SK-N-SH (cell line): Measurements from ENCODE around the gene NCAM2. TPM values are rescaled to one million over a fixed set of nuclear protein-coding genes. Genes with fewer than 3 reads are reported as not detected.

Source experiments
- CTCF ChIA-PET: fragments of 300-600, 350-600 bp; formaldehyde crosslinking; extraction: SDS; loops from one replicate; lab custom pipeline; 2021; lab: Yijun Ruan, JAX
- POLR2A ChIA-PET: fragments of 350-600 bp; sonication (Branson Sonifier 250); formaldehyde crosslinking; extraction: SDS; loops from one replicate; lab custom pipeline; 2020; ENCODE audit warnings: antibody characterized with exemption, inconsistent platforms; lab: Yijun Ruan, JAX
- DNase-seq: peaks from one replicate; pipeline ENCODE4 v3.0.0; 2012
- H2AFZ ChIP-seq: fragments of 200-600 bp; sonication (generic); 2 replicates; pipeline ENCODE4 v1.8.1; 2016; ENCODE audit warnings: antibody characterized with exemption, mild to moderate bottlenecking, low read depth
- H3F3A ChIP-seq: fragments of 200-600 bp; sonication (generic); replicated peaks from 2 replicates; pipeline ENCODE3; 2016; ENCODE audit warnings: antibody characterized with exemption, mild to moderate bottlenecking; ENCODE audit not compliant: insufficient read depth
- H3K27ac ChIP-seq, 2 experiments: fragments of 200-500 bp in 1 of 2; fragments of 200-600 bp in 1 of 2; sonication (Bioruptor generic) in 1 of 2; sonication (generic), shearing (Covaris generic) in 1 of 2; 2 replicates each; pipeline versions ENCODE4 v1.5.1 to v1.6.1; 2014 to 2016; ENCODE audit warnings: low read depth in 2 of 2, inconsistent platforms in 1 of 2, low read length in 1 of 2, mild to moderate bottlenecking in 1 of 2, mixed read lengths in 1 of 2
- H3K27me3 ChIP-seq: fragments of 200-600 bp; sonication (generic), shearing (Covaris generic); 2 replicates; pipeline ENCODE4 v1.6.1; 2016; ENCODE audit warnings: mixed run types; ENCODE audit not compliant: insufficient read depth
- H3K36me3 ChIP-seq, 2 experiments: fragments of 200-500 bp in 1 of 2; fragments of 200-600 bp in 1 of 2; sonication (Bioruptor generic) in 1 of 2; sonication (generic) in 1 of 2; replicated peaks in 1 of 2; 2 replicates each; pipeline versions ENCODE3 to v1.5.1; 2014 to 2016; ENCODE audit warnings: low read length in 1 of 2, mild to moderate bottlenecking in 1 of 2; ENCODE audit not compliant: insufficient read depth in 2 of 2, control insufficient read depth in 1 of 2
- H3K4me1 ChIP-seq, 2 experiments: fragments of 200-500 bp in 1 of 2; fragments of 200-600 bp in 1 of 2; sonication (Bioruptor generic) in 1 of 2; sonication (generic), shearing (Covaris generic) in 1 of 2; 2 replicates each; pipeline versions ENCODE4 v1.5.1 to v1.6.1; 2014 to 2016; ENCODE audit warnings: low read depth in 1 of 2, low read length in 1 of 2, mixed run types in 1 of 2; ENCODE audit not compliant: insufficient read depth in 2 of 2, control insufficient read depth in 1 of 2
- H3K4me2 ChIP-seq: fragments of 200-600 bp; sonication (generic), shearing (Covaris generic); 2 replicates; pipeline ENCODE4 v1.6.1; 2017; ENCODE audit warnings: mixed run types
- H3K4me3 ChIP-seq, 2 experiments: fragments of 200-500 bp in 1 of 2; fragments of 200-600 bp in 1 of 2; sonication (Bioruptor generic) in 1 of 2; sonication (generic), shearing (Covaris generic) in 1 of 2; 2 replicates each; pipeline versions ENCODE4 v1.5.1 to v1.8.1; 2014 to 2016; ENCODE audit warnings: low read depth in 2 of 2, inconsistent platforms in 1 of 2, low read length in 1 of 2, mild to moderate bottlenecking in 1 of 2, mixed read lengths in 1 of 2, moderate library complexity in 1 of 2
- H3K79me2 ChIP-seq: fragments of 200-600 bp; sonication (generic); 2 replicates; pipeline ENCODE4 v1.8.1; 2017; ENCODE audit warnings: mild to moderate bottlenecking; ENCODE audit not compliant: insufficient read depth
- H3K9ac ChIP-seq: fragments of 200-600 bp; sonication (generic); 2 replicates; pipeline ENCODE4 v1.6.1; 2017; ENCODE audit warnings: mixed run types
- H3K9me2 ChIP-seq: fragments of 200-600 bp; sonication (generic); 2 replicates; pipeline ENCODE4 v1.6.1; 2017; ENCODE audit warnings: mixed run types
- H3K9me3 ChIP-seq: fragments of 200-600 bp; sonication (generic); 2 replicates; pipeline ENCODE4 v1.6.1; 2017; ENCODE audit warnings: mixed run types, mild to moderate bottlenecking, moderate library complexity
- H4K20me1 ChIP-seq: fragments of 200-600 bp; sonication (generic); 2 replicates; pipeline ENCODE4 v1.6.1; 2017; ENCODE audit warnings: mild to moderate bottlenecking, mixed run types; ENCODE audit not compliant: insufficient read depth
- CHD2 ChIP-seq: fragments of 150-350 bp; IDR thresholded peaks from 2 replicates; pipeline ENCODE4 v1.6.1; 2018; ENCODE audit warnings: low read length; ENCODE audit not compliant: partially characterized antibody
- CTCF ChIP-seq: fragments of 200-600 bp; sonication (generic); IDR thresholded peaks from 2 replicates; pipeline ENCODE4 v1.6.1; 2017; ENCODE audit warnings: antibody characterized with exemption, mild to moderate bottlenecking, moderate library complexity
- EP300 ChIP-seq, 2 experiments: IDR thresholded peaks; 2 replicates each; pipeline versions ENCODE4 v1.4.0 to v1.6.1; 2012; ENCODE audit warnings: borderline replicate concordance in 1 of 2, low read depth in 1 of 2, low read length in 1 of 2
- FOSL2 ChIP-seq: IDR thresholded peaks from 2 replicates; pipeline ENCODE4 v1.4.0; 2012; ENCODE audit warnings: low read depth, mild to moderate bottlenecking, moderate library complexity, borderline replicate concordance
- FOXJ3 ChIP-seq: sonication (generic); formaldehyde crosslinking; IDR thresholded peaks from 2 replicates; pipeline ENCODE4 v1.5.1; 2020; ENCODE audit warnings: mild to moderate bottlenecking, missing genetic modification reagents
- GABPA ChIP-seq: IDR thresholded peaks from 2 replicates; pipeline ENCODE4 v1.4.0; 2012; ENCODE audit warnings: low read depth, mild to moderate bottlenecking
- GATA2 ChIP-seq: sonication (generic); formaldehyde crosslinking; IDR thresholded peaks from 2 replicates; pipeline ENCODE4 v1.5.0; 2020; ENCODE audit warnings: mild to moderate bottlenecking, missing genetic modification reagents
- MAX ChIP-seq: IDR thresholded peaks from 2 replicates; pipeline ENCODE4 v1.4.0; 2012; ENCODE audit warnings: low read depth
- MEF2A ChIP-seq: IDR thresholded peaks from 2 replicates; pipeline ENCODE4 v1.4.0; 2012; ENCODE audit warnings: low read depth, borderline replicate concordance
- NRF1 ChIP-seq: IDR thresholded peaks from 2 replicates; pipeline ENCODE4 v1.6.1; 2012; ENCODE audit warnings: low read depth, mild to moderate bottlenecking, low read length
- RAD21 ChIP-seq: IDR thresholded peaks from 2 replicates; pipeline ENCODE4 v1.6.1; 2012; ENCODE audit warnings: mild to moderate bottlenecking, low read length
- RFX5 ChIP-seq: IDR thresholded peaks from 2 replicates; pipeline ENCODE4 v1.6.1; 2012; ENCODE audit warnings: mild to moderate bottlenecking, improper control_type of control experiment, low read length
- RXRA ChIP-seq: IDR thresholded peaks from 2 replicates; pipeline ENCODE4 v1.4.0; 2012; ENCODE audit warnings: low read depth, mild to moderate bottlenecking, borderline replicate concordance
- TAF1 ChIP-seq: IDR thresholded peaks from 2 replicates; pipeline ENCODE4 v1.6.1; 2012; ENCODE audit warnings: low read depth, mild to moderate bottlenecking, low read length, moderate library complexity, borderline replicate concordance
- TCF12 ChIP-seq: IDR thresholded peaks from 2 replicates; pipeline ENCODE4 v1.4.0; 2012
- TEAD4 ChIP-seq: IDR thresholded peaks from 2 replicates; pipeline ENCODE4 v1.4.0; 2012; ENCODE audit warnings: mild to moderate bottlenecking, borderline replicate concordance; ENCODE audit not compliant: insufficient read depth
- USF1 ChIP-seq: IDR thresholded peaks from 2 replicates; pipeline ENCODE4 v1.4.0; 2012; ENCODE audit warnings: low read depth, borderline replicate concordance
- YY1 ChIP-seq: IDR thresholded peaks from 2 replicates; pipeline ENCODE4 v1.4.0; 2012; ENCODE audit warnings: low read depth, mild to moderate bottlenecking
- WGBS: methylation state at CpG from one replicate; pipeline ENCODE4 v1.1.6; 2017; ENCODE audit warnings: low lambda C conversion rate; 5-methylcytosine and 5-hydroxymethylcytosine counted together
- polyA plus RNA-seq, 3 experiments: library from polyadenylated mRNA; depleted of rRNA; stranded (reverse); fragments of >200 nt; gene quantifications; 2 replicates each; pipeline ENCODE4 v1.2.3, GENCODE V29; 2012

NCAM2 gene
- polyA plus RNA-seq, 1 of the 3 experiments (the other 2 are of a cell fraction): 2.1 TPM

- POLR2A ChIA-PET: no interaction called here
- Histone ChIP-seq H3K9me3 (peaks cover 9% of the 10 kb centered on the region; the same call in 1 of the 2 replicates), H3K4me3 (no peak overlapping the region), H3K27me3 (no peaks in the 10 kb centered on the region), H2AFZ (no peak overlapping the region), H3K79me2 (no peaks in the 10 kb centered on the region), H3K4me2 (no peak overlapping the region), H3K27ac (no peak overlapping the region), H3K9me2 (no peaks in the 10 kb centered on the region), H3K9ac (no peak overlapping the region), H3K4me1 (no peaks in the 10 kb centered on the region), H3K36me3 (no peaks in the 10 kb centered on the region), H3F3A (no peaks in the 10 kb centered on the region), H4K20me1 (no peaks in the 10 kb centered on the region)
- DNase-seq: no peak
- 77% methylated on average over 2 of the region's 2 CpGs for WGBS
- CTCF ChIA-PET: no interaction called here
- TF ChIP-seq CTCF: no peak
- TF ChIP-seq TCF12: no peak
- TF ChIP-seq GABPA: no peak
- TF ChIP-seq MEF2A: no peak
Observed at GRCh38 chr21:21341041-21341440, 342.8 kb downstream of the NCAM2 start.

GRCh38 chr21:21345296-21345695 is 347.1 kb downstream of the NCAM2 start:
- WGBS: 7% methylated on average over 1 of the region's 1 CpG

More at GRCh38 chr21:21345296-21345695, 347.1 kb downstream of the NCAM2 start:
- Histone ChIP-seq H3K9me3 (peaks cover 20% of the 10 kb centered on the region; the same call in 1 of the 2 replicates), H3K9me2 (no peaks in the 10 kb centered on the region), H3K9ac (no peak overlapping the region), H3K4me2 (no peak overlapping the region), H3K4me1 (no peaks in the 10 kb centered on the region), H3K4me3 (no peak overlapping the region), H3K27ac (no peak overlapping the region), H4K20me1 (no peaks in the 10 kb centered on the region), H3K27me3 (no peaks in the 10 kb centered on the region), H3K79me2 (no peaks in the 10 kb centered on the region), H3F3A (no peaks in the 10 kb centered on the region), H2AFZ (no peak overlapping the region), H3K36me3 (no peaks in the 10 kb centered on the region)
- ChIA-PET POLR2A (no interaction called here), CTCF (no interaction called here)
- no peak for DNase-seq
- no peak for TF ChIP-seq TAF1
- no peak for TF ChIP-seq FOXJ3 (CRISPR knock-in tag)
- TF ChIP-seq TEAD4: no peak
- TF ChIP-seq EP300 (IDR thresholded peaks at IDR 0.05; ENCODE audit: borderline replicate concordance in 1 of 2, low read depth in 1 of 2, low read length in 1 of 2): no peak
- no peak for TF ChIP-seq YY1
- no peak for TF ChIP-seq CTCF
- no peak for TF ChIP-seq MEF2A
- TF ChIP-seq TCF12: no peak
- TF ChIP-seq RXRA: no peak
- TF ChIP-seq RAD21: no peak
- TF ChIP-seq GABPA: no peak
- no peak for TF ChIP-seq CHD2
- no peak for TF ChIP-seq FOSL2
- no peak for TF ChIP-seq NRF1
- no peak for TF ChIP-seq GATA2 (CRISPR knock-in tag)
- TF ChIP-seq MAX: no peak
- no peak for TF ChIP-seq USF1
- TF ChIP-seq RFX5: no peak
